Right lobe of liver (tissue), 6 donors: ENCODE results near the gene PROCA1. TPM values are rescaled to one million over a fixed set of nuclear protein-coding genes. Genes with fewer than 3 reads are reported as not detected.

Source experiments
- ATAC-seq, 4 donors: fragments of 200-7000 bp; cut with Tn5 transposase; one replicate each; pipeline ENCODE4 v1.9.1; 2020; ENCODE audit warnings: mild to moderate bottlenecking in 4 of 4, moderate library complexity in 4 of 4
- DNase-seq, 3 donors: peaks; one replicate each; pipeline ENCODE4 v3.0.0-alpha.2; 2020
- H3K27ac ChIP-seq, 3 donors: fragments of 200-600 bp; one replicate each; pipeline ENCODE4 v1.8.0; 2022
- H3K27me3 ChIP-seq, 2 donors: fragments of 200-600 bp; one replicate each; pipeline ENCODE4 v1.8.0; 2022
- H3K36me3 ChIP-seq, 4 donors: fragments of 200-600 bp; sonication (generic) in 1 of 4; one replicate each; pipeline versions ENCODE4 v1.5.1 to v1.8.0; 2017 to 2022; ENCODE audit warnings: control low read depth in 1 of 4
- H3K4me1 ChIP-seq, 4 donors: fragments of 200-600 bp; sonication (generic) in 1 of 4; one replicate each; pipeline versions ENCODE4 v1.5.1 to v1.8.0; 2017 to 2022; ENCODE audit warnings: control low read depth in 1 of 4
- H3K4me3 ChIP-seq, 3 donors: fragments of 200-600 bp; one replicate each; pipeline ENCODE4 v1.8.0; 2022
- H3K9me3 ChIP-seq, 4 donors: fragments of 200-600 bp; sonication (generic) in 1 of 4; one replicate each; pipeline versions ENCODE4 v1.5.1 to v1.8.0; 2017 to 2022; ENCODE audit warnings: control low read depth in 1 of 4
- POLR2A ChIP-seq: fragments of 450-650 bp; IDR thresholded peaks from one replicate; pipeline ENCODE4 v1.6.1; 2017; ENCODE audit warnings: antibody characterized with exemption, mild to moderate bottlenecking
- WGBS: methylation state at CpG from one replicate; pipeline ENCODE4 v1.1.6; 2018; ENCODE audit warnings: low coverage, low lambda C conversion rate; ENCODE audit not compliant: insufficient coverage; ENCODE audit errors: missing lambda C conversion rate; 5-methylcytosine and 5-hydroxymethylcytosine counted together
- intact Hi-C, 2 donors: fragments of 100-400 bp; cut with DNase I; formaldehyde crosslinking; loops; one replicate each; pipeline versions ENCODE4 v1.11.2 to v1.14.1; 2022
- total RNA-seq, 6 experiments: library from RNA; depleted of rRNA in 2 of 6; stranded (reverse); fragments of >200 nt in 2 of 6; fragmentation: NEBNext Ultra II Directional in 3 of 6; extraction: Animal tissue kit (Norgen Biotek cat#: 25700) in 3 of 6; gene quantifications; one replicate each; pipeline versions ENCODE4 v1.1.0 to v1.2.4, GENCODE V29; 2016 to 2023
- TF ChIP-seq, protein P1 (sequence below), 4 donors: fragments of 200-600 bp in 3 of 4; fragments of 450-650 bp in 1 of 4; IDR thresholded peaks; one replicate each; pipeline versions ENCODE4 v1.5.1 to v1.8.0; 2016 to 2022; ENCODE audit warnings: antibody characterized with exemption in 4 of 4, mild to moderate bottlenecking in 2 of 4
- donor health status: DM: no; HTN: yes; CAD: no.
- donor health status: DM: no; HTN: no; CAD: no.
- donor health status: DM: no; HTN: no; CAD: no.
- donor health status: DM: no; HTN: yes; CAD: no.
- donor health status: DM: no; HTN: yes; CAD: no.

PROCA1 gene
- total RNA-seq, 6 experiments from 2014 or later: 0.18 to 0.97 (median 0.54) TPM; not detected in 1

DNA sequence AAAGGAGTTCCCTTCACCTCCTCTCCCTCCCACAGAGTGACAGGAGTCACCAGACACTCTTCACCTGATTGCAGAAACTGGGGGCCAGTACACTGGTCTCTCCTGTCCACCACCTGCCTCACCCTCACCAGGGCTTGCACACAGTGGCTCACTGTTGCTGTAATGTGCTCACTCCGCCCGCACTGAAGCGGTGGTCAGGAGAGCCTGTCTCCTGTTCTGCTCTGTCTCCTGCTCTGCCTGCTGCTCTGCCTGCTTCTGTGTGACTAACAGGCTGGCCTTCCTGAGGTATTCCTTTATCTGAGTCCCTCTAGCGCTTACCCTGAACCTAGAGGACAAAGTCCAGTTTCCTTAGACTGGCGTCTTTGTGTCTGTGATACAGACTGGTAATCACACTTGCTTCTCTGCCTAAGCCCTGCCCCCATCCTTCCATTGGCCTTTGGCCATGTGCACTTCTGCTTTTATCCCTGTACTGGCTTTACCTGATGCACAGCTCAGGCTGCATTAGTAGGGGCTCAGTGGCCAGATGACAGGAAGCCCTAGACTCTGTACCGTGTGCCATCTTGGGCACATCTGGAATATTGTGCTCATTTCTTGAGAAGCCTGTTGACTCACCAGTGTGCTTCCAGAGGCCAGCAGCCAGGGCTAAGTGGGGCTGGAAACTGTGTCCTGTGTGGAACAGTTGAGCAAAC, 13.3 kb downstream of the PROCA1 start:
- peaks cover 6 to 96% (median 52%) of the 10 kb centered on the region in 4 donors for H3K36me3 ChIP-seq
- H3K27ac ChIP-seq: peak overlapping the region in 2 of 3 donors; percentile 2 to 59
- no peaks in the 10 kb centered on the region for H3K9me3 ChIP-seq
- no peak overlapping the region for H3K4me3 ChIP-seq
- WGBS: 43% methylated on average over 3 of the region's 6 CpGs
- TF ChIP-seq, protein P1, sequence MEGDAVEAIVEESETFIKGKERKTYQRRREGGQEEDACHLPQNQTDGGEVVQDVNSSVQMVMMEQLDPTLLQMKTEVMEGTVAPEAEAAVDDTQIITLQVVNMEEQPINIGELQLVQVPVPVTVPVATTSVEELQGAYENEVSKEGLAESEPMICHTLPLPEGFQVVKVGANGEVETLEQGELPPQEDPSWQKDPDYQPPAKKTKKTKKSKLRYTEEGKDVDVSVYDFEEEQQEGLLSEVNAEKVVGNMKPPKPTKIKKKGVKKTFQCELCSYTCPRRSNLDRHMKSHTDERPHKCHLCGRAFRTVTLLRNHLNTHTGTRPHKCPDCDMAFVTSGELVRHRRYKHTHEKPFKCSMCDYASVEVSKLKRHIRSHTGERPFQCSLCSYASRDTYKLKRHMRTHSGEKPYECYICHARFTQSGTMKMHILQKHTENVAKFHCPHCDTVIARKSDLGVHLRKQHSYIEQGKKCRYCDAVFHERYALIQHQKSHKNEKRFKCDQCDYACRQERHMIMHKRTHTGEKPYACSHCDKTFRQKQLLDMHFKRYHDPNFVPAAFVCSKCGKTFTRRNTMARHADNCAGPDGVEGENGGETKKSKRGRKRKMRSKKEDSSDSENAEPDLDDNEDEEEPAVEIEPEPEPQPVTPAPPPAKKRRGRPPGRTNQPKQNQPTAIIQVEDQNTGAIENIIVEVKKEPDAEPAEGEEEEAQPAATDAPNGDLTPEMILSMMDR (IDR thresholded peaks at IDR 0.05): no peak
- TF ChIP-seq POLR2A: peak; percentile 33
- H3K27me3 ChIP-seq: no peaks in the 10 kb centered on the region
- DNase-seq: peak; percentile 55 to 82 (median 77)
- ATAC-seq: peak; percentile 86 to 91 (median 88)
- peaks cover 0 to 26% (median 8%) of the 10 kb centered on the region in 4 donors for H3K4me1 ChIP-seq
- intact Hi-C loops: no loop called here

DNA sequence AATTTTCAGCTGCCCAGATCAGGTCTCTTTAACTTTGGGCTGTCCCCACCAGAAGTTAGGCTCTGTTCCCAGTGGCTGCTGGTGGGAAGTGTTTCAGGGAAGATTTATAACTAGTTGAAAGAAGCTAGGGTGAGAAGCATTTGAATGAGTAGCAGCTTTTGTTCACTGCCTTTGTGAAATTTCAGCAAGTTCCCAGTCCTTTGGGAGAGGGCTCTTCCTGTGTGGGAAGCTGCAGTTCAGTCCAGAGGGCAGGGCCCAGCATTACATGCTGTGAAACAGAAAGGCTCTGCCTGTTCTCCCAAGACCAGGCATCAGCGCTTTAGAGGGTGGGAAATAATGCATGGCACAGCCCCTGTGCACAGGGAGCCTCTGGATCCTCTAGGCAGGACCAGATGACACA, 17.8 kb downstream of the PROCA1 start:
- no peak for TF ChIP-seq POLR2A
- TF ChIP-seq, protein P1 (IDR thresholded peaks at IDR 0.05): no peak
- no peak overlapping the region for H3K4me3 ChIP-seq
- no peaks in the 10 kb centered on the region for H3K27me3 ChIP-seq
- no peak overlapping the region for H3K27ac ChIP-seq
- 100% methylated on average over 1 of the region's 1 CpG for WGBS
- DNase-seq: no peak
- H3K9me3 ChIP-seq: no peaks in the 10 kb centered on the region
- H3K36me3 ChIP-seq: peaks cover 7 to 90% (median 54%) of the 10 kb centered on the region in 4 donors
- no peak for ATAC-seq
- intact Hi-C loops: no loop called here
- peaks cover 0 to 17% (median 6%) of the 10 kb centered on the region in 4 donors for H3K4me1 ChIP-seq

DNA sequence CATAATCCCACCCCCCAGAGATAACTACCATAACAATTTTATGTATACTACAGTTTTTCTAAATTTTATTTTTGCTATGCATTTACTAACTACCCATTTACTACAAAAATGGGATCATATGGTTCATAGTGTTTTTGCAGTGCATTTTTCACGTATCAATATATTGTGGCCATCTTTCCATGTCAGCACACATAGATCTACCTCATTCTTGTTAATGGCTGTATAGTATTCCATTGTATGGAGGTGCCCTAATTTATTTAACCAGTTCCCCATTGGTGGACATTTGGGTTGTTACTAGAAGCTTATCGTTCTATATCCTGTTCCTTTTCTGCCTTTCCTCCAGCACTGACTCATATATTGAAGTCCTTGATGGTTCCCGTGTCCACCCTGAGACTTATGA, 22.7 kb downstream of the PROCA1 start:
- no peak for ATAC-seq
- Histone ChIP-seq H3K27me3 (no peaks in the 10 kb centered on the region), H3K4me3 (no peak overlapping the region), H3K36me3 (peaks cover 12 to 94% (median 63%) of the 10 kb centered on the region in 4 donors), H3K9me3 (no peaks in the 10 kb centered on the region), H3K27ac (no peak overlapping the region), H3K4me1 (no peaks in the 10 kb centered on the region)
- 100% methylated on average over 3 of the region's 3 CpGs for WGBS
- intact Hi-C loops: no loop called here
- DNase-seq: no peak
- TF ChIP-seq, protein P1 (IDR thresholded peaks at IDR 0.05): no peak
- TF ChIP-seq POLR2A: no peak

DNA sequence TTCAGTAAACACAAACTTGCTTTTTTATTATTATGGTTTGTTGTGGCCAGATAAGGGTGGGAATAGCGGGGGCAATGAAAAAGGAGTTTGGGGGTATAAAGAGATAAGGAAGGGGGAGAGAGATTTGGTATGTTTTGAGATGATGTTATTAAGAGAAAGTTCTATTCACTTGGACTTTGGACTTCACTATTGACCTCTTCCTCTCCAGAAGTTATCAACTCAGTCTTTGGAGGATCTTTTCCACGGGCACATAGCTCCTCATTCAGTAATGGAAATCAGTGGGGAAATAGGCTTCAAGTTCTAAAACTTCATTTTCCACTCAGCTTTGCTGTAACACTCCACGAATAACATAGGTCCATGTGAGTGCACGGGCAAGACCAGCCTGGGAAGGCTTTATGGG, 23.2 kb downstream of the PROCA1 start:
- no peak overlapping the region for H3K27ac ChIP-seq
- WGBS: 88% methylated on average over 4 of the region's 4 CpGs
- peaks cover 12 to 94% (median 64%) of the 10 kb centered on the region in 4 donors for H3K36me3 ChIP-seq
- no peak for ATAC-seq
- no peaks in the 10 kb centered on the region for H3K4me1 ChIP-seq
- no peaks in the 10 kb centered on the region for H3K27me3 ChIP-seq
- intact Hi-C loops: no loop called here
- no peaks in the 10 kb centered on the region for H3K9me3 ChIP-seq
- no peak for TF ChIP-seq POLR2A
- TF ChIP-seq, protein P1 (IDR thresholded peaks at IDR 0.05): no peak
- no peak for DNase-seq
- no peak overlapping the region for H3K4me3 ChIP-seq
